ENCODE results near the gene REXO1.

Gene REXO1

GRCh38 chr19:1775951-1776605 is 72.2 kb downstream of the REXO1 start:
- no peak overlapping the region for H3K27ac Mint-ChIP-seq
- H3K4me1 Mint-ChIP-seq = no peaks in the 10 kb centered on the region
- H3K9me3 Mint-ChIP-seq = peaks cover 11% of the 10 kb centered on the region
- H3K36me3 Mint-ChIP-seq = peaks cover under 1% of the 10 kb centered on the region
- no peak for DNase-seq
- no peak overlapping the region for H3K4me3 Mint-ChIP-seq
- H3K27me3 Mint-ChIP-seq = peaks cover 96% of the 10 kb centered on the region
- CTCF ChIA-PET = interaction anchor here (1.3 kb wide), 1 partner anchor 11 kb away, joined by 3 read pairs; no protein-coding TSS in a partner anchor

GRCh38 chr19:1774989-1775772 is 73.1 kb downstream of the REXO1 start:
- Mint-ChIP-seq H3K27ac (no peak overlapping the region), H3K4me3 (no peak overlapping the region), H3K27me3 (peaks cover 96% of the 10 kb centered on the region), H3K4me1 (no peaks in the 10 kb centered on the region), H3K36me3 (peaks cover 2% of the 10 kb centered on the region), H3K9me3 (peaks cover 16% of the 10 kb centered on the region)
- no peak for DNase-seq
- CTCF ChIA-PET = interaction anchor here (1.3 kb wide), 1 partner anchor 10 kb away, joined by 3 read pairs; no protein-coding TSS in a partner anchor

GRCh38 chr19:1773184-1773583 is 75.1 kb downstream of the REXO1 start:
- Mint-ChIP-seq H3K4me3 (no peak overlapping the region), H3K27me3 (peaks cover 96% of the 10 kb centered on the region), H3K4me1 (no peaks in the 10 kb centered on the region), H3K27ac (peak overlapping the region; percentile 37), H3K36me3 (peaks cover 2% of the 10 kb centered on the region), H3K9me3 (peaks cover 16% of the 10 kb centered on the region)
- CTCF ChIA-PET = interaction anchor here (0.9 kb wide), 1 partner anchor 101 kb away, joined by 3 read pairs; no protein-coding TSS in a partner anchor
- DNase-seq = no peak

- no peak overlapping the region for H3K4me3 Mint-ChIP-seq
- no peaks in the 10 kb centered on the region for H3K4me1 Mint-ChIP-seq
- CTCF ChIA-PET = interaction anchor here (0.8 to 1.8 kb wide), 6 partner anchors 10 to 99 kb away, joined by 3 to 7 read pairs (median 3); no protein-coding TSS in a partner anchor
- peaks cover 96% of the 10 kb centered on the region for H3K27me3 Mint-ChIP-seq
- peaks cover 2% of the 10 kb centered on the region for H3K36me3 Mint-ChIP-seq
- peaks cover 13% of the 10 kb centered on the region for H3K9me3 Mint-ChIP-seq
- no peak for DNase-seq
- H3K27ac Mint-ChIP-seq = no peak overlapping the region
Observed at GRCh38 chr19:1770866-1771576, 77.3 kb downstream of the REXO1 start.

GRCh38 chr19:1769645-1769985 is 78.7 kb downstream of the REXO1 start:
- peaks cover 2% of the 10 kb centered on the region for H3K36me3 Mint-ChIP-seq
- peaks cover 13% of the 10 kb centered on the region for H3K9me3 Mint-ChIP-seq
- no peak overlapping the region for H3K27ac Mint-ChIP-seq
- CTCF ChIA-PET = no interaction called here
- H3K4me1 Mint-ChIP-seq = no peaks in the 10 kb centered on the region
- H3K4me3 Mint-ChIP-seq = no peak overlapping the region
- no peak for DNase-seq
- H3K27me3 Mint-ChIP-seq = peaks cover 96% of the 10 kb centered on the region

- H3K4me3 Mint-ChIP-seq = no peak overlapping the region
- H3K4me1 Mint-ChIP-seq = peaks cover under 1% of the 10 kb centered on the region
- H3K9me3 Mint-ChIP-seq = peaks cover 13% of the 10 kb centered on the region
- DNase-seq = no peak
- H3K27ac Mint-ChIP-seq = no peak overlapping the region
- peaks cover 96% of the 10 kb centered on the region for H3K27me3 Mint-ChIP-seq
- CTCF ChIA-PET = interaction anchor here (0.6 to 3.7 kb wide), 2 partner anchors 97 to 331 kb away, joined by 3 to 22 read pairs; no protein-coding TSS in a partner anchor
- H3K36me3 Mint-ChIP-seq = peaks cover 2% of the 10 kb centered on the region
Observed at GRCh38 chr19:1768918-1769644, 79.2 kb downstream of the REXO1 start.

GRCh38 chr19:1768248-1768647 is 80.0 kb downstream of the REXO1 start:
- peaks cover 2% of the 10 kb centered on the region for H3K4me1 Mint-ChIP-seq
- no peak for DNase-seq
- peaks cover 2% of the 10 kb centered on the region for H3K36me3 Mint-ChIP-seq
- CTCF ChIA-PET = interaction anchor here (0.6 to 3.7 kb wide), 4 partner anchors 10 to 331 kb away, joined by 3 to 22 read pairs (median 4); no protein-coding TSS in a partner anchor
- peaks cover 96% of the 10 kb centered on the region for H3K27me3 Mint-ChIP-seq
- peaks cover 13% of the 10 kb centered on the region for H3K9me3 Mint-ChIP-seq
- no peak overlapping the region for H3K4me3 Mint-ChIP-seq
- no peak overlapping the region for H3K27ac Mint-ChIP-seq

GRCh38 chr19:1767464-1767933 is 80.8 kb downstream of the REXO1 start:
- CTCF ChIA-PET = interaction anchor here (1.4 to 3.7 kb wide), 3 partner anchors 11 to 95 kb away, joined by 4 to 22 read pairs (median 4); no protein-coding TSS in a partner anchor
- DNase-seq = peak; percentile 69
- H3K27ac Mint-ChIP-seq = no peak overlapping the region
- H3K4me1 Mint-ChIP-seq = peaks cover 2% of the 10 kb centered on the region
- H3K9me3 Mint-ChIP-seq = peaks cover 13% of the 10 kb centered on the region
- H3K27me3 Mint-ChIP-seq = peaks cover 96% of the 10 kb centered on the region
- peaks cover 2% of the 10 kb centered on the region for H3K36me3 Mint-ChIP-seq
- no peak overlapping the region for H3K4me3 Mint-ChIP-seq

GRCh38 chr19:1766800-1767352 is 81.4 kb downstream of the REXO1 start:
- Mint-ChIP-seq H3K9me3 (peaks cover 13% of the 10 kb centered on the region), H3K27ac (no peak overlapping the region), H3K4me1 (peaks cover 2% of the 10 kb centered on the region), H3K4me3 (no peak overlapping the region), H3K27me3 (peaks cover 99% of the 10 kb centered on the region), H3K36me3 (peaks cover 2% of the 10 kb centered on the region)
- CTCF ChIA-PET = interaction anchor here (0.6 to 3.7 kb wide), 6 partner anchors 32 to 1192 kb away, joined by 3 to 22 read pairs (median 3); no protein-coding TSS in a partner anchor
- DNase-seq = no peak

GRCh38 chr19:1765904-1766799 is 82.1 kb downstream of the REXO1 start:
- CTCF ChIA-PET = interaction anchor here (0.6 to 3.7 kb wide), 10 partner anchors 10 to 1192 kb away, joined by 3 to 22 read pairs (median 3); no protein-coding TSS in a partner anchor
- peaks cover 9% of the 10 kb centered on the region for H3K9me3 Mint-ChIP-seq
- no peak for DNase-seq
- peaks cover 100% of the 10 kb centered on the region for H3K27me3 Mint-ChIP-seq
- H3K4me1 Mint-ChIP-seq = peaks cover 2% of the 10 kb centered on the region
- no peak overlapping the region for H3K27ac Mint-ChIP-seq
- H3K36me3 Mint-ChIP-seq = peaks cover 2% of the 10 kb centered on the region
- H3K4me3 Mint-ChIP-seq = no peak overlapping the region
